Stimulated activated CD8-positive, alpha-beta memory T cell treated with anti-CD3 and anti-CD28 coated beads, Interleukin-4, amount 100 ng/mL, for 4 hours (primary cell): ENCODE data around the gene IKBKG.
"Not testable (repeated sequence)": the region's sequence is repeated elsewhere in the genome, so short reads cannot be mapped to it uniquely, and the experiment has no call there.

ENCODE experiments used
- DNase-seq, 2 donors: peaks; one replicate each; pipeline ENCODE4 v3.0.0-alpha.2; 2020; ENCODE audit warnings: low read depth in 2 of 2, low spot score in 1 of 2

Gene IKBKG

GRCh38 chrX:154603438-154604430 is 56.3 kb downstream of the IKBKG start:
- DNase-seq = no peak

- DNase-seq = no peak
These were observed 58.1 kb downstream of the IKBKG start for GRCh38 chrX:154605566-154605965.

GRCh38 chrX:154607370-154607769 is 60.0 kb downstream of the IKBKG start:
- no peak for DNase-seq

- DNase-seq = not testable (repeated sequence)
These were observed 60.6 kb downstream of the IKBKG start for GRCh38 chrX:154607976-154608375.

GRCh38 chrX:154608823-154609222 is 61.4 kb downstream of the IKBKG start:
- not testable (repeated sequence) for DNase-seq

GRCh38 chrX:154611146-154611545 is 63.7 kb downstream of the IKBKG start:
- not testable (repeated sequence) for DNase-seq

- not testable (repeated sequence) for DNase-seq
These were observed 66.2 kb downstream of the IKBKG start for GRCh38 chrX:154613586-154613985.
